NCI-H2171 treated with DMSO at 0.1 percent for 48 hours (cell line): ENCODE data around the gene NCKAP5.
"Not testable (repeated sequence)": the region's sequence is repeated elsewhere in the genome, so short reads cannot be mapped to it uniquely, and the experiment has no call there.

Experiments used
- DNase-seq: peaks from one replicate; lab custom pipeline; 2025; lab: John Stamatoyannopoulos, UW

Gene NCKAP5

DNA sequence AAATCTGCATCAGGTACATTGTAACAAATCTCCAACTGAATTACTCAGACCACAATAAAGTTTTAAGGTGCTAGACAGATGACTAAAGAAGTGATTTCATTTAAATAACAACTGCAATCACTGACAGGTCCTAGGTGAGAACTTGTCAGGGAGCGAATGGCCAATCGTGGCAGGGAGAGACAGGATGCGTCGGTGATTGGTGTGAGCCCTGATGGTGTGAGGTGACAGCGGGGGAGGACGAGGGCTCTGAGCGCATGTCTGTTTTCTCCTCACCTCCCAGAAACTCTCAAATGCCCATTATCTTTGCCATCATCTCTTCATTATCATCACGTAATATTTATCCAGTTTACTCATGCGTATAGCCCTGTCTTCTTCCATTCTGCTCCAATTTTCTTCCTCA lies 690.3 kb downstream of the NCKAP5 start:
- DNase-seq: no peak

DNA sequence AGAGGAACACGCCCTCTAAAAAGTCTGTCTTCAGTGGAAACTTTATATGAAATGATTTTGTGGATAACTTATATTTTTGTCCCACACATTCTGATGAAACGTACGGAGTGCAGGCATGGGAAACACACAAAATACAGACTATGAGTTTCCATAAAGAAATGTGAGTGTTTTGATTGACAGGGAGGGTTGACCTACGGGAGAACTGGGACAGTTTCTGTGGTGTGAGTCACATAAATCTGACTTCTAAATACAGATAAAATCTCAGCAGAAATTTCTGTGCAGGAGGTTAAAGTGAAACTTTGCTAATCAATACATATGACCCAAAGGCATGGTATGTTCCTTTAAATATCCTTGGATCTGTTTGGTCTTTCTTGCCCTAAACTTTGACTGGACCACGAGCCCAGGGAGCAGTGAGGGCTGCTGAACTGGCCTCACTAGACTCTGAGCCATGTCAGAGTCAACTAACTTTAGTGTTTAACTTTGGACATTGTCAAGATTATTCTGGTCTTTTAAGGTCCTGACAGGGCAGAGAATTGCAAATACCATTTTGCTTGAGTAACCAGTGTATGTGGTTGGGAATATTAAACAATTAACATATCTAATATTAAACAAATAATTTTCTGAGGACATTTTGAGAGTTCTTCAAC lies 691.4 kb downstream of the NCKAP5 start:
- DNase-seq: no peak

DNA sequence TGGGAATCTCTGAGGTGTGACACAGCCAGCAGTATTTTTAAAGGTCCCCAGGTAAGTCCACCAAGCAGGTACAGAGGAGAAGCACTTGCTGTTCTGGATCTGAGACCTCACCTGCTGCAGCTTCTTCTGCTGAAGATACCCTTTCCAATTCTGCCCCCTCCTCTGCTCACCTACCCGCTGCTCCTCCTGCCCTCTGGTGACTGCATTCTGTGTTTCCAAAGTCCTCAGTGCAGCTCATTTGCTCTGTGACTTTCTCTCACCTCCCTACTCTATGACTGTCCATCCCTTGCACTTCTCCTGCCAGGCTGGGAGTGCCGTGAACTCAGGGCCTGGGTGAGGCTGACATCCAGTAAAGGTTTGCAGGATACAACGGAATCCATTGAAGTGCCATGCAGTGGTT lies 693.1 kb downstream of the NCKAP5 start:
- DNase-seq: no peak

DNA sequence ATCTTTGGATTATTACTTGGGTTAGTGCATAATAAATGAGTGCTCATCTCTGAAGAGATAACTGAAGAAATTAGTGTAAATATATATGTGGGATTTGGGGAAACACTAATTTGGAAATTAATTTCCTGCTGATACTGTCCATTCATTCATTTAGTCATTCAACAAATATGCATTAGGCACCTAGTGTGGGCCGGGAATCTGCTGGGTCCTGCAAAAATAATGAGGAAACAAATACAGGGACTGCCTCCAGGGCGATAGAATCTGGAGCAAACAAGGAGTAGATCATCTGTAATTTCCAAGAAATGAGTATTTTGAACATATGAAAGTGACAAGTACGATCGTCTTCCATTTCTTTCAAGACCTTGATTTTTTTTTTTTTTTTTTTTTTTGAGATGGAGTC lies 694.5 kb downstream of the NCKAP5 start:
- no peak for DNase-seq

DNA sequence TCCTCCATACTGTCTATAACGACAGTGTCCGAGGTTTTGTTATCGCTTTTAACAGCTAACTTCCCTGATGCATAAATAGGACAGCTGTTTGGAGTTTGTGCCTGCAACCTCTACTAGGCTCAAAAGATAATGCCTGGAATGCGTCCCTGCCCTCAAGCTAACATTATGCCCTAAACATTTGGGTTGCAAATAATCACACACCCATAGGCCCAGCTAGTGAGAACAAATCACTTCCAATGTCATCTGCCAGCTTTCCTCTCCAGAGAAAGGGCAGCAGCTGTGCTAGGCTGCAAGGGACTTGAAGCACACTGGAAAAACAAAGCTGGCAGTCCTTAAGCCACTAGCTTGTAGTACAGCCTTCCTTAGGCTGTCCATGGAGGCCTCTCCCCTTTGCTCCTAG lies 696.4 kb downstream of the NCKAP5 start:
- DNase-seq: no peak

DNA sequence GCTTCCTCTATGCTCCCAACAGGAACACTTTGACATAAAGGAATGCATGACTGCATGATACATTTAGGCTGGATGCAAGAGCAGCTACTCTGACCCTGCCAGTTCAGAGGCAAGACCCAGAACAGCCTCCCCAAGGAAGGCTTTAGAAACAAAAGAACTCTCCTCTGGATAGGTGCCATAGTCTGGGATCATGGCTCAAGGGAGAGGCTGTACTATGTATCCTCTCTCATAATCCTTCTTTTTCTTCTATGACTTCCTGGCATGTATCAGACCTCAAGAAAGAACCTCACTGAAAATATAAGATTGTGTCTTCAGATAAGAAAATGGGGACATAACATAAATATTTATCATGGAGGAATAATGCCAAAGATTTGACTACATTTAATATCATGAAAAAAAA lies 704.3 kb downstream of the NCKAP5 start:
- no peak for DNase-seq

DNA sequence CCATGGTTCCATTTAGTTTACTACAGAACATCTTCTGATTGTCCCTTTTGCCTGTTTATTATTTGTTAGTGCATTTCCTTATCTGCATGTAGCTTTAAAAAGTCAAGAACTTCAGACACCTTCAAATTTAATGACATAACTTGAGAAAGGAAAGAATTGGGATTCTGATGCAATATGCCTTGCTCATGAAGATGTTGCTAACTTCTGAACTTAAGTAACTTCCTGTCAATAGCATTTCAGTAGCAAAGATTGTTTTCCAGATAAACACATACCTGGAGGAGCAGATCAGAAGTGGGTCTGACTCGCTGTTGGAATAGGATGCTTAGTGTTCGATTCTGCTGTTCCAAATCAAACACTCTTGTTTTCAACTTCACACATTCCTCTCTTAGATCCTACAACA lies 708.0 kb downstream of the NCKAP5 start:
- DNase-seq: no peak

DNA sequence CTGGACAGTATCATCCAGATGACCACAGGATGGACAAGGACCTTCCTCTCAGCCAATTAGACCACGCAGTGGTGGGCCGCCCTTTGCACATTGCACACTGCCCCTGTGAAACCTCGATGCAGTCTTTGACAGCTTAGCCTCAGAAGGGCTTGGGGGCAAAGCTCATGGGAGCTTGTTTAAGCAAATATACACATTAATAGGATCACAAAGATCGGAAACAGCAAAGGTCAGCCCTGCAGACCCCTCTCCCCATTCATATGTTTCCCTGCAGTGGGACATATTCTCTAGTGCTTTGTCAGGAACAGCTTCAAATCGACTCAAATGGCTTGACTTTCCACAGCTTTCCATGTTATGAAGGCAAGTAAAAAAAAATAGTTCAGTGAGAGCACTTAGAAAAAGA lies 708.7 kb downstream of the NCKAP5 start:
- no peak for DNase-seq

DNA sequence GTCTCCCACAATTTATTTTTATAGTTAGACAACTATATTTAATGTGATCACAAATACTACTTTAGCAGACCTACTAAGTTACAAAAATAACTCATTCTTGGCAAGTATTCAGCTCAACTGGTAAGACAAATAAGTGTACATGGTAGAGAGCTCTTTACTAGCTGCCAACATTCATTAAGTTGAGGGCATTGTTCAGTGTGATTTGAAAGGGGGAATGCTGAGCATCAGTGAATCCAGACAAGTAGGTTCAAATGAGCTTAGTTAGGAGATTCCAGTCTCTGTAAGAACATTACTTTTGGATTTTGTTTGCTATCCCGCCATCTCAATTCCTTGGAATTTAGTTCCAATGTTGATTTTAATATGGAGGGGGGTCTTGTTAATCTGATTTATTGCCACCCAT lies 710.9 kb downstream of the NCKAP5 start:
- DNase-seq: no peak

DNA sequence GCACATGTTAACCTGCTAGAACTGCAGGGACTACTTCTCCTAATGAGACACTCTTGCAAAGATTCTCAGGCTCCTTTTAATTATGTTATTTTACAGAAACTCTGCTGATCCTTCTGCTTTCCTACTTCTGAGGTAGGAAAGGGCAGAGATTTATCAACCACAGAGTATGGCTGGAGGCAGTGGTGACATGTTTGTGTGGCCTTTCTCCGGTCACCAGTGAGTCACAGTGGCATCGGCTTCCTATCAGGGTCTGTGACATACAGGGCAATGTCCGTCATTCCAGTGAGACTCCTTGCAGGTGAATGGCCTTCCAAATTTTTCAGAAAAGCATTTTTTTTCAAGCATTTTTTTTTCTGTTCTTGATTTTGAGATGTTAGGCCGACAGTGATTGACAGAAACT lies 717.6 kb downstream of the NCKAP5 start:
- no peak for DNase-seq

DNA sequence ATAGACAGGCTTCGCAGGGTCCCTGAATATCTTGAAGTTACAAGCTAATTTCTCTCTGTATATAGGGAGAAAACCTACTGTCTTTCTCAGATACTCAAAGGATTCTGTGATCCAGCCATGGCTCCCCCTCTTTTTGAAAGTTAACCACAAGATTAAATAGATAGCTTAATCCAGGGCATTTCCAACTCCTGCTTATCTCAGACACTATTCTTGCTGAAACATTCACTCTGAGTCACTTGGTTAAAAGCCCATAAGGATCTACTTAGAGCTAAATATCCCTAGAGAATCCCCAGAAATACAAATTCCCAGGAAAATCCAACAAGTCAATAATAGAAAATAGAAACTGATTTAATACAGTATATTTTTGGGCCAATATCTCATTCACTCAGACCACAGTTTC lies 719.1 kb downstream of the NCKAP5 start:
- no peak for DNase-seq

DNA sequence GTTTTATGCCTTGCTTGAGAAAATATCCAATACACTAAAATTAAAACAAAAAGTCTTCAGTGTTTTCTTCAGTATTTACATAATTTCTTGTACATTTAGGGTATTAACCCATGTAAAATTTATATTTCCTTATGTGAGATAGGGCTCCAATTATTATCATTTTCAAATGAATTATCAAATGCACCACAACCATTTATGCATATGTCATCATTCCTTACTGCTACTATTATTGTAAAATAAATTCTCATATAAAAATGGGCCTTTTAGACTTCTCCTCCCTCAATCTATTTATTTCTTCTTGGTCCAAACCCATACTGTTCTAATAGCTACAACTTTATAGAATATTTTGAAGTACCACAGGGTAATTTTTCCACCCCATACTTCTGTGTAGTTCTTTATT lies 722.9 kb downstream of the NCKAP5 start:
- DNase-seq: no peak

DNA sequence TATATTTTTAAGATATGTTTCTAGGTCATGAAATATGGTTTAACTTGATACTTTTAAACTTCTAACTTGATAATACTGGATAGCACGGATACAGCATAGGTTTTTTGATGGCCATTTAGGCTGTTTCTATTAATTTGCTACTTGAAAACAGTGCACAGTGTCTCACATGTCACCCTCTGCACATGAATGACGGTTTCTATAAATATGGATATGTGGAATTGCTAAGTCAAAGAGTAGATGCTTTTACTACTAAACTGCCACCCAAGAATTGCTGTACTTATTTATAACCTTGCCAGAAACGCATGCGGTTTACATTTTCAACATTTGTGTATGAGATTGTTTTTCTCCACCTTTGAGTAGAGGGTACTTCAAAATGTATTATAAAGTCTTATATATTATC lies 723.7 kb downstream of the NCKAP5 start:
- DNase-seq: no peak

DNA sequence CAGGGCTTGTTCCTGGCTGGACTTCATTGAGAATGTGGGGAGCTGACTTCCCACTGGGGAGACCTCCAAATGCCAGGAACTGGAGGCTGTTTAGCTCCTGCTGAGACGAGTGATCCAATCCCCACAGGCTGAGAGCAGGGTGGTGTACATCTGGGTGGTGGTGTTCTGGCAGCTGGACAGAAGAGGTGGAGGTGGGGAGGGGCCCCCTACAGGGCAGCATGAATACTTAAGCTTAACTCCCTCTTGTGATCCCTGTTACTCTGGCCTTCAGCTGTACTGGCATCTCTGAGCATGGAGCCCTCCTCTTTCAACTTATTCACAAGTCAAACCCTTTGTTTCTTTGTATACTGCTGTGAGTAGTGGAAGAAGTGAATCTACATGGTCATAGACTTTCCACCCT lies 730.5 kb downstream of the NCKAP5 start:
- no peak for DNase-seq

DNA sequence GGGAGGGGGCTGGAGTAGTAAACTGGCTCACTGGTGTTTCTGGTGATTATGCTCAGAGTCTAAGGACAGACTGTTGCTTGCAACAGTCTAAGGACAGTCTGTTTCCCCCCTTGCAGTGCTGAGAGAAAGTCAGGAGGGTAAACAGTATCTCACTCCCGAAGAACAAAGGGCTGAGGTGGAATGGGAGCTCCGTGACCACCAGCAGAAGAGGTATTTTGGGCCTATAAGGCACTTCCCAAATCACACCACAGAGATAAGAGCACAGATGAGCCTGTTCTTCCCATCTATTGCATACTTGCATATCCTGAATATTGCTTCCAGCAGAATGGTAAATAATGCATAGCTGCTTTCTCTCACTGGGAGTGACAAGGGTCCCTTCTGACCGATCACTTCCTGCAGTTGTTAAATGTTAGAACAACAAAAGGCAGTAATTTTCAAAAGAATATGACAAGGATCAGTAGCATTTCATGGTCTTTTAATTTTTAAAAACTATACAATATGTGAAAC lies 737.9 kb downstream of the NCKAP5 start:
- DNase-seq: no peak

DNA sequence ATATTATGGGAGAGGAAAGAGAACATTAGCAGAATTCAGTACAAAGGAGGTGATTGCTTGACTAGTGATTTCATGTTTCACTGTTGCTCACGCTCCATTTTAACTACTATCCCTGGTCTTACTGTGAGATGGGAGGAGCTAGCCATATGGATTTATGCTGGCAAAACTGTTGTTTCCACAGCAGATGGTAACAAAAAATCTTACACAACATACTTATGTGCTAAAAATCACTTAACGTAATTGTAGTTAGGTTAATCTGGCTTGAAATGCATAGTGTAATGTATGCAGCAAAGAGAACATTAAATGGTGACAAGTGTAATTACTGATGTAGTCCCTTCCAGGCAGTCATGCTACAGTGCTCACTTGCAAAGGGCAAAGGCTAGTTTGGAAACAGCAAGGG lies 742.7 kb downstream of the NCKAP5 start:
- no peak for DNase-seq

DNA sequence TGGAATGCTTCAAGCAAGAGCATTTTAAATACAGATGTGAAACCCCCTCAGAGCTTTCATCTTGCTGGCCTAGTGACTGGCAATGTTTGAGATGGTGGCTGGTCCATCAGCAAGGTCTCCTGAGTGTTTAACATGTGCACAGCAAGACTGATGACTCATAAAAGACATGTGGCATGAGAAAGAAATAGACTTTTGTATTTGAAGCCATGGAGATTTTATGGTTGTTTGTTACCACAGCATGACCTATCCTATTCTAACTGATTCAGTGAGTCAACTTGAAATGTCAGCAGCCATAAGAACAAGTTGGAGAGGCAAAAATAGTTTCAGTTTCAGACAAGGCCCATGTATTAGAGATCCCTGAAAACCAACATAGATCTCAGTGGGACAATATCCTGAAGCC lies 743.5 kb downstream of the NCKAP5 start:
- no peak for DNase-seq

DNA sequence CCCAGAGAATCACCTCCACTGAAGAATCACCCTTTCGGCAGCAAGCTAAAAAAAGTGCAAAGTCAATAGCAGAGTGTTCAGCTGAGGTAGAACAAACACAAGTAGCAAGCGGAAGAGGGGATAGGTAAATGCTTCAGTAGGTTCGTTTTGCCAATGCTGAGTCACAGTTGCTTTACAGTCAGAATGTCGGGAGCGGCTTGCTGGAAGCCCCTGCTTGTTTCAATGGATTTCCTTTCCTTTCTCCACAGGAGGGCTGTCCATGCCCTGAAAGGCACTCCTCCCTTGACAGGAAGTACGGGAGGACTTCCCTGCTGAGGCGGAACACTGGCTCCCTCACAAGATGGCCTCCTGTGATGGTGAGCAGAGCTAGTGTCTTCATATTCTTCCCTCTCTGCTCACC lies 752.0 kb downstream of the NCKAP5 start:
- DNase-seq: no peak

DNA sequence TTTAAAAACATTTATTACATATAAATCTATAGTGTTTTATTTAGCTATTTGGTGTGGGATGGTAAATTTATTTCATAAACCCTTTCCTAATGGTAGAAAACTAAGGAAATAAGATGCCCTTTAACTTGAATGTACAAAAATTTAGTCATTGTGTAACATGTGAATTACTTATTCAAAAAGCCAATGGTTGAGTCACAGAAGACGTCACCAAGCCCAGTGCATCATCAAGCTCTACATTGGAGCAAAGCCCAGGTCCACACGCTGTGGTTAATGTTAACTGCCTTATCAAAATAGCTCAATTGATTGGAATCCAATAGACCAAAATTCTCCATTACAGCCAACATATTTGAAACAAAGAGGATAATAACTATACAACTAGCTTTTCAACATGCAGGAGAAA lies 752.7 kb downstream of the NCKAP5 start:
- no peak for DNase-seq

DNA sequence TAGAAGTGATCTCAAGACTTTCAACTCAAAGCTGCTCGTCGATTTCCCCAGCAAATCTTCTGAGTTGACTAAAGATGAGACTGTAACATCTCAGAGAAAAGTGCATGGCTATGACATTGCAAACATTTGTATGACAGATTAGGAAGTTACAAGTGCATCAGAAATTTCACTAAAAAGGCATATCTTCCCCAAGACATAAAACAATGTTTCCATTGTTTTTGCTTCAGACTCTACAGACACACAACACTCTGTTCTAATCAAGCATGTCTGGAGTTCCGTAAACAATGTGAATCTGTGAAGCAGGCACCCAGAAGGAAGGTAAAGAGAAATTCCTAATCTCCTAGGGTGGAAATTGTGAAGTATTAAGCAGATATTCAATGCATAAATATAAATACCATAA lies 753.6 kb downstream of the NCKAP5 start:
- no peak for DNase-seq

DNA sequence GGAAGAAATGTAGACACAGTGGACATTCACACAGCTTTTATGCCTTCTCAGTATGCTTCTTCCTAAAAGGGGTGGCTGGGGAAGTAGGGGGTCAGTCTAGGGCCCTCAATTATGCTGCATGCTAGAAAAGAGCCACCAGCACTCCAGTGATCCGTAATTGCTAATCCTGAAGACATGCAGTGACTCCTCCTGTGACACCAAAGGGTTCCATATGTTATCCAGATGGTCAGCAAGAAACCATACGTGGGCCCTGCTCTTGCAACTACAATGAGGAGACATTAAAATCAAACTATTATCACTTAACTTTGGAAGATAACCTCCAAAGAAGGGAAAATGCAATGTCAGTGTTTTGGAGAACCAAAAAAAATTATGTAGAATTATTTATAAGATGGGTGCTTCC lies 754.8 kb downstream of the NCKAP5 start:
- no peak for DNase-seq

DNA sequence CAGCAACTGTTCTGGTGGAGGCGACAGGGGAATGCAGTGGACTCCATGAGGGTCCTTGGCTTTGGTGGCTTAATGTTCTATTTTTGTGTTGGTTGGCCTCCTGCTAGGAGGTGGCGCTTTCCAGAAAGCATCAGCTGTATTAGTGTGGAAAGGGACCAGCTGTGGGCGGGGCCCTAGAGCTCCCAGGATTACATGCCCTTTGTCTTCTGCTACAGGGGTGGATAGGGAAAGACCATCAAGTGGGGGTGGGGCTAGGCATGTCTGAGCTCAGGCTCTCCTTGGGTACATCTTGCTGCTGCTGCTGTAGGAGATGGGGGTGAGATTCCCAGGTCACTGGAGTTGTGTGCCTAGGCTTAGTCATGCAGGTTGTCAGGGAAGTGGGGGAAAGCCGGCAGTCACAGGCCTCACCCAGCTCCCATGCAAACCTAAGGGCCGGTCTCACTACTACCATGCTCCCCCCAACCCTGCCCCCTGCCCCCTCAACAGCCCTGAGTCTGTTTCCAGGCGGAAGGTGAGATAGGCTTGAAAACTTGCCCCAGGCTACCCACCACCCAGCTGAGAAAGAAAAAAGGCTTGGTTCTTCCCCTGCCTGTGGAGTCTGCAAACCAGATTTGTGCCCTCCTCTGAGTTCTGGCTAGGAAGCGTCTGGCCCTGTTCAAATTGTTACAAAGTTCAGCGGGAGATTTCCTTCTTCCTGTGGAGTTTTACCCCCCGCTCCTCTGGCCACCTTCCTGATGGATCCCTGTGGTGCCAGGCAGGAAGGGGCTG lies 756.9 kb downstream of the NCKAP5 start:
- no peak for DNase-seq

DNA sequence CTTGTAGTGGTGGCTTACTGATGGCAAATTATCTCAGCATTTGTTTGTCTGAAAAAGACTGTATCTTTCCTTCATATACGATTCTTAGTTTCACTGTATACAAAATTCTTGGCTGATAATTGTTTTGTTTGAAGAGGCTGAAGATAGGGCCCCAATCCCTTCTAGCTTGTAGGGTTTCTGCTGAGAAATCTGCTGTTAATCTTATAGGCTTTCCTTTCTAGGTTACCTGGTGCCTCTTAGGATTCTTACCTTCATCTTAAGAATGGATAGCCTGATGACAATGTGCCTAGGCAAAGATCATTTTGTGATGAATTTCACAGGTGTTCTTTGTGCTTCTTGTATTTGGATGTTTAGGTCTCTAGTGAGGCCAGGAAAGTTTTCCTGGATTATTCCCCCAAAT lies 758.3 kb downstream of the NCKAP5 start:
- not testable (repeated sequence) for DNase-seq

DNA sequence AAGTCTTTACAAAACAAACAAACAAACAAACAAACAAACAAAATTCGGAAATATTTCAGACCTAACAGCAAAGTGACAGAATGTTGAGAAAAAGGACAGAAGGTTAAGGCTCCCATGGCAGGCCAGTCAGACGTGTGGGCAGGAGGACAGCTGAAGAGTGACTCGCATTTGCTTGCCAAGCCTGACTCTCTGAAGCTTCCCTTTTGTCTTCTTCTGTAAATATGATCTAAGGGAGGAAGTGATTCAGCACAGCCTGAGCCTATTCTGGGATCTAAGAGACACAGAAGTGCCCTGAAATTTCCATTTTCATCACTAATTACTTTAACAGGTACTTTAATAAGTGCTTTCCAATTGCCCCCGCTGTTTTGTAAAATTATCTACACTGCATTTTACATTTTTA lies 764.2 kb downstream of the NCKAP5 start:
- DNase-seq: no peak
